SK-N-SH (cell line): Measurements from ENCODE around the gene MIA. TPM values are rescaled to one million over a fixed set of nuclear protein-coding genes. Genes with fewer than 3 reads are reported as not detected.

ENCODE experiments used
- CTCF ChIA-PET: fragments of 300-600, 350-600 bp; formaldehyde crosslinking; extraction: SDS; loops from one replicate; lab custom pipeline; 2021; lab: Yijun Ruan, JAX
- POLR2A ChIA-PET: fragments of 350-600 bp; sonication (Branson Sonifier 250); formaldehyde crosslinking; extraction: SDS; loops from one replicate; lab custom pipeline; 2020; ENCODE audit warnings: antibody characterized with exemption, inconsistent platforms; lab: Yijun Ruan, JAX
- DNase-seq: peaks from one replicate; pipeline ENCODE4 v3.0.0; 2012
- H2AFZ ChIP-seq: fragments of 200-600 bp; sonication (generic); 2 replicates; pipeline ENCODE4 v1.8.1; 2016; ENCODE audit warnings: antibody characterized with exemption, mild to moderate bottlenecking, low read depth
- H3F3A ChIP-seq: fragments of 200-600 bp; sonication (generic); replicated peaks from 2 replicates; pipeline ENCODE3; 2016; ENCODE audit warnings: antibody characterized with exemption, mild to moderate bottlenecking; ENCODE audit not compliant: insufficient read depth
- H3K27ac ChIP-seq, 2 experiments: fragments of 200-500 bp in 1 of 2; fragments of 200-600 bp in 1 of 2; sonication (Bioruptor generic) in 1 of 2; sonication (generic), shearing (Covaris generic) in 1 of 2; 2 replicates each; pipeline versions ENCODE4 v1.5.1 to v1.6.1; 2014 to 2016; ENCODE audit warnings: low read depth in 2 of 2, inconsistent platforms in 1 of 2, low read length in 1 of 2, mild to moderate bottlenecking in 1 of 2, mixed read lengths in 1 of 2
- H3K27me3 ChIP-seq: fragments of 200-600 bp; sonication (generic), shearing (Covaris generic); 2 replicates; pipeline ENCODE4 v1.6.1; 2016; ENCODE audit warnings: mixed run types; ENCODE audit not compliant: insufficient read depth
- H3K36me3 ChIP-seq, 2 experiments: fragments of 200-500 bp in 1 of 2; fragments of 200-600 bp in 1 of 2; sonication (Bioruptor generic) in 1 of 2; sonication (generic) in 1 of 2; replicated peaks in 1 of 2; 2 replicates each; pipeline versions ENCODE3 to v1.5.1; 2014 to 2016; ENCODE audit warnings: low read length in 1 of 2, mild to moderate bottlenecking in 1 of 2; ENCODE audit not compliant: insufficient read depth in 2 of 2, control insufficient read depth in 1 of 2
- H3K4me1 ChIP-seq, 2 experiments: fragments of 200-500 bp in 1 of 2; fragments of 200-600 bp in 1 of 2; sonication (Bioruptor generic) in 1 of 2; sonication (generic), shearing (Covaris generic) in 1 of 2; 2 replicates each; pipeline versions ENCODE4 v1.5.1 to v1.6.1; 2014 to 2016; ENCODE audit warnings: low read depth in 1 of 2, low read length in 1 of 2, mixed run types in 1 of 2; ENCODE audit not compliant: insufficient read depth in 2 of 2, control insufficient read depth in 1 of 2
- H3K4me2 ChIP-seq: fragments of 200-600 bp; sonication (generic), shearing (Covaris generic); 2 replicates; pipeline ENCODE4 v1.6.1; 2017; ENCODE audit warnings: mixed run types
- H3K4me3 ChIP-seq, 2 experiments: fragments of 200-500 bp in 1 of 2; fragments of 200-600 bp in 1 of 2; sonication (Bioruptor generic) in 1 of 2; sonication (generic), shearing (Covaris generic) in 1 of 2; 2 replicates each; pipeline versions ENCODE4 v1.5.1 to v1.8.1; 2014 to 2016; ENCODE audit warnings: low read depth in 2 of 2, inconsistent platforms in 1 of 2, low read length in 1 of 2, mild to moderate bottlenecking in 1 of 2, mixed read lengths in 1 of 2, moderate library complexity in 1 of 2
- H3K79me2 ChIP-seq: fragments of 200-600 bp; sonication (generic); 2 replicates; pipeline ENCODE4 v1.8.1; 2017; ENCODE audit warnings: mild to moderate bottlenecking; ENCODE audit not compliant: insufficient read depth
- H3K9ac ChIP-seq: fragments of 200-600 bp; sonication (generic); 2 replicates; pipeline ENCODE4 v1.6.1; 2017; ENCODE audit warnings: mixed run types
- H3K9me2 ChIP-seq: fragments of 200-600 bp; sonication (generic); 2 replicates; pipeline ENCODE4 v1.6.1; 2017; ENCODE audit warnings: mixed run types
- H3K9me3 ChIP-seq: fragments of 200-600 bp; sonication (generic); 2 replicates; pipeline ENCODE4 v1.6.1; 2017; ENCODE audit warnings: mixed run types, mild to moderate bottlenecking, moderate library complexity
- H4K20me1 ChIP-seq: fragments of 200-600 bp; sonication (generic); 2 replicates; pipeline ENCODE4 v1.6.1; 2017; ENCODE audit warnings: mild to moderate bottlenecking, mixed run types; ENCODE audit not compliant: insufficient read depth
- CTCF ChIP-seq: fragments of 200-600 bp; sonication (generic); IDR thresholded peaks from 2 replicates; pipeline ENCODE4 v1.6.1; 2017; ENCODE audit warnings: antibody characterized with exemption, mild to moderate bottlenecking, moderate library complexity
- EZH2phosphoT487 ChIP-seq: fragments of 200-600 bp; sonication (generic); IDR thresholded peaks from 2 replicates; pipeline ENCODE4 v1.6.1; 2017; ENCODE audit warnings: low read depth, mixed run types, mild to moderate bottlenecking, antibody characterized with exemption, moderate library complexity, borderline replicate concordance
- FOSL2 ChIP-seq: IDR thresholded peaks from 2 replicates; pipeline ENCODE4 v1.4.0; 2012; ENCODE audit warnings: low read depth, mild to moderate bottlenecking, moderate library complexity, borderline replicate concordance
- GATA2 ChIP-seq: sonication (generic); formaldehyde crosslinking; IDR thresholded peaks from 2 replicates; pipeline ENCODE4 v1.5.0; 2020; ENCODE audit warnings: mild to moderate bottlenecking, missing genetic modification reagents
- MEF2A ChIP-seq: IDR thresholded peaks from 2 replicates; pipeline ENCODE4 v1.4.0; 2012; ENCODE audit warnings: low read depth, borderline replicate concordance
- YY1 ChIP-seq: IDR thresholded peaks from 2 replicates; pipeline ENCODE4 v1.4.0; 2012; ENCODE audit warnings: low read depth, mild to moderate bottlenecking
- WGBS: methylation state at CpG from one replicate; pipeline ENCODE4 v1.1.6; 2017; ENCODE audit warnings: low lambda C conversion rate; 5-methylcytosine and 5-hydroxymethylcytosine counted together
- polyA plus RNA-seq, 3 experiments: library from polyadenylated mRNA; depleted of rRNA; stranded (reverse); fragments of >200 nt; gene quantifications; 2 replicates each; pipeline ENCODE4 v1.2.3, GENCODE V29; 2012
- TF ChIP-seq, protein P1 (sequence below): IDR thresholded peaks from 2 replicates; pipeline ENCODE4 v1.4.0; 2012; ENCODE audit warnings: low read depth, borderline replicate concordance

Gene MIA
- polyA plus RNA-seq, 1 of the 3 experiments (the other 2 are of a cell fraction) = not detected

DNA sequence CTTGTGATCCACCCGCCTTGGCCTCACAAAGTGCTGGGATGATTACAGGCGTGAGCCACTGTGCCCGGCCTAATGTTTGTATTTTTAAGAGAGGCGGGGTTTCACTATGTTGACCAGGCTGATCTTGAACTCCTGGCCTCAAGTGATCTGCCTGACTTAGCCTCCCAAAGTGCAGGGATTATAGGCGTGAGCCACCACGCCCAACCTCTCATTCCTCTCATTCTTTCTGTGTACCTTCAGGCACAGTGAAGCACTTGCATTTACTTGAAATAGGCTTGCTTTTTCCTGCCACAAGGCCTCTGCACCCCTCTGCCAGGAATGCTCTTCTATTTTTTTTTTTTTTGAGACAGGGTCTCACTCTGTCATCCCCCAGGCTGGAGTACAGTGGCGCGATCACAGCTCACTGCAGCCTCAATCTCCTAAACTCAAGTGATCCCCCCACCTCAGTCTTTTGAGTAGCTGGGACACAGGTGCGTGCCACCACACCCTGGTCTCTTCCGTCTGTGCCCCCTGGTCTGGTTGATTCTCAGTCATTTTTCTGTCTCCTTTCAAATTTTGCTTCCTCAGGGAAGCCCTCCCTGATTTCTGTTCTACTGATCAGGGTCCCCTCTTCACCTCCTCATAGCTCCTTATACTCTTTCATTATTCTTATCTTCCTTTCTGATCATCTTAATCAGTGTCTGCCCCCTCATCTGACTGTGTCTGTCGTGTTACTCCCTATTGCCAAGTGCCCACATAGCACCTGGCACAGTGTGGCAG, 40.1 kb upstream of the MIA start:
- ChIA-PET CTCF (interaction anchor here (1.1 kb wide), 2 partner anchors 10 to 19 kb away, joined by 3 to 4 read pairs; partner anchors contain the start of genes COQ8B and ITPKC), POLR2A (no interaction called here)
- Histone ChIP-seq H3K4me1 (no peaks in the 10 kb centered on the region), H3K9ac (no peak overlapping the region), H3F3A (no peaks in the 10 kb centered on the region), H3K4me3 (no peak overlapping the region), H3K4me2 (no peak overlapping the region), H2AFZ (no peak overlapping the region), H4K20me1 (no peaks in the 10 kb centered on the region), H3K36me3 (peaks cover 32 to 33% of the 10 kb centered on the region in 2 experiments), H3K27ac (no peak overlapping the region), H3K9me3 (no peaks in the 10 kb centered on the region), H3K27me3 (no peaks in the 10 kb centered on the region), H3K9me2 (no peaks in the 10 kb centered on the region), H3K79me2 (no peaks in the 10 kb centered on the region)
- WGBS = 93% methylated on average over 11 of the region's 11 CpGs
- TF ChIP-seq, protein P1, sequence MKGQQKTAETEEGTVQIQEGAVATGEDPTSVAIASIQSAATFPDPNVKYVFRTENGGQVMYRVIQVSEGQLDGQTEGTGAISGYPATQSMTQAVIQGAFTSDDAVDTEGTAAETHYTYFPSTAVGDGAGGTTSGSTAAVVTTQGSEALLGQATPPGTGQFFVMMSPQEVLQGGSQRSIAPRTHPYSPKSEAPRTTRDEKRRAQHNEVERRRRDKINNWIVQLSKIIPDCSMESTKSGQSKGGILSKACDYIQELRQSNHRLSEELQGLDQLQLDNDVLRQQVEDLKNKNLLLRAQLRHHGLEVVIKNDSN = no peak
- no peak for TF ChIP-seq MEF2A
- no peak for TF ChIP-seq EZH2phosphoT487
- no peak for TF ChIP-seq CTCF
- DNase-seq = no peak

DNA sequence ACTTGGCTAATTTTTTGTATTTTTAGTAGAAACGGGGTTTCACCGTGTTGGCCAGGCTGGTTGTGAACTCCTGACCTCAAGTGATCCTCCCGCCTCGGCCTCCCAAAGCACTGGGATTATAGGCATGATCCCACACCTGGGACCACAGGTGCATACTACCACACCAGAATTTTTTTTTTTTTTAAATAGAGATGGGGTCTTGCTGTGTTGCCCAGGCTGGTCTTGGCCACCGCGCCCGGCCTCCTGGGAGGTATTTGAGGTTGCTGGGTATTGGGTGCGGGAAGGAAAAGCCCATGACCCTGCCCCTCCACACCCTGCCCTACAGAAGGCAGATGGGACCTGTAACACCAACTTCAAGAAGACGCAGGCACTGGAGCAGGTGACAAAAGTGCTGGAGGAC, 38.7 kb upstream of the MIA start:
- H3K4me1 ChIP-seq = no peaks in the 10 kb centered on the region
- CTCF ChIA-PET = interaction anchor here (1.9 kb wide), 1 partner anchor 73 kb away, joined by 5 read pairs; no protein-coding TSS in a partner anchor
- no peaks in the 10 kb centered on the region for H3F3A ChIP-seq
- H3K27me3 ChIP-seq = no peaks in the 10 kb centered on the region
- no peak overlapping the region for H3K27ac ChIP-seq
- no peak overlapping the region for H2AFZ ChIP-seq
- WGBS = 94% methylated on average over 9 of the region's 9 CpGs
- H3K79me2 ChIP-seq = no peaks in the 10 kb centered on the region
- peaks cover 24% of the 10 kb centered on the region in 2 experiments for H3K36me3 ChIP-seq
- no peak overlapping the region for H3K4me2 ChIP-seq
- no peaks in the 10 kb centered on the region for H4K20me1 ChIP-seq
- no peak for DNase-seq
- H3K4me3 ChIP-seq = no peak overlapping the region
- H3K9ac ChIP-seq = no peak overlapping the region
- no peaks in the 10 kb centered on the region for H3K9me3 ChIP-seq
- TF ChIP-seq FOSL2 (no peak), GATA2 (CRISPR knock-in tag) (no peak), YY1 (no peak)
- H3K9me2 ChIP-seq = no peaks in the 10 kb centered on the region
- POLR2A ChIA-PET = no interaction called here
